Amygdala (tissue), 56 donors: Measurements from ENCODE around the gene RNF224.

Experiments
- DNase-seq, 56 donors: peaks; one replicate each; lab custom pipeline; 2025; lab: John Stamatoyannopoulos, UW

RNF224 gene

DNA sequence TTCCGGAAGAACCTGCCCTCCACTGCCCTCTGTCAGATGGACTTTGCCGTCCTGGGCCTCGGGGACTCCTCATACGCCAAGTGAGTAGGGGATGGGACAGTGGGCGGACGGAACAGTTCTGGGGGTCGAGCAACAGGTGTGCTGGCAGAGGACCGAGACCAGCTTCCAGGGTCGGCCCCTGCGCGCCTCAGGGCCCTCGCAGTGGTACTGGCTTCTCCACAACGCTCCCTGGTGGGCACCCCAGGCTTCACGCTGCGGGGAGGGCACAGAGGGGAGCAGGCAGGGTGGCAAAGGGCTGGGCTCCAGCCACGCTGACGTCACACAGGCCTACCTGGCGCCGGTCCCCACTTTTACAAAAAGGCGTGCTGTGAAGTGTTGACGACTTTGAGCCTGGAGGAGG lies 14.8 kb upstream of the RNF224 start:
- no peak for DNase-seq

DNA sequence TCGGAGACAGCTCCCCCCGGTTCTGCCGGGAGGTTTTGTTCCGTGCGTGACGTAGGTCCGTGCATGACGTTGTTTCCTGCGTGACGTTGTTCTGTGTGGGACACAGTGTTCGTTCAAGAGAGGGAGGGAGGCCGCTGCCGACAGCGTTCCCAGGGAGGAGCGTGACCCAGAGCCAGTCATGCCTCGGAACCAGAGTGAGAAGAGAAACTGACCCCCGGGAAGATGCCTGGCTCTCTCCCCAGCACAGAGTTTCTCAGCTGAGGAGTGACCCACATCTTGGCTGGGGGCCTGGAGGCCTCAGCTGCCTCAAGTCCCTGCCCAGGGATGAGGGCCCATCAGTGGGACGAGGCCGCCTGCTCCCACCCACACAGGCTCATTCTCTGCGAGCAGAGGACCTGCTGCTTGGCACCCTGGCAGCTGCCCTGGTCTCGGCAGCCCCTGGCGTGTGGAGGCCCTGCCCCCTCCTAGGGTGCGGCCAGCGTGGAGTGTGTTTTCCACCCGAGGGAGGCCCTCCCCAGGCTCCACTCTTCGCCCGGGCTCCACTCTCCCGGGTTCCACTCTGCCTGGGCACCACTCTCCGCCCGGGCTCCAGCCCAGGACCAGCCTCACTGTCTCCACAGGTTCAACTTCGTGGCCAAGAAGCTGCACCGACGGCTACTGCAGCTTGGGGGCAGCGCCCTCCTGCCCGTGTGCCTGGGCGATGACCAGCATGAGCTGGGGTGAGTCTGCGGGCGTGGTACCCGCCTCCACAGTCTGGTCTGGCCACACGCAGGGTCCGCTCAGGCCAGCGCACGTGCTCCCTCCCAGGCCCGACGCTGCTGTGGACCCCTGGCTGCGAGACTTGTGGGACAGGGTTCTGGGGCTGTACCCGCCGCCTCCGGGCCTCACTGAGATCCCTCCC lies 13.9 kb upstream of the RNF224 start:
- DNase-seq: peak in 14 of 56 donors; percentile 22 to 81 (median 48)

DNA sequence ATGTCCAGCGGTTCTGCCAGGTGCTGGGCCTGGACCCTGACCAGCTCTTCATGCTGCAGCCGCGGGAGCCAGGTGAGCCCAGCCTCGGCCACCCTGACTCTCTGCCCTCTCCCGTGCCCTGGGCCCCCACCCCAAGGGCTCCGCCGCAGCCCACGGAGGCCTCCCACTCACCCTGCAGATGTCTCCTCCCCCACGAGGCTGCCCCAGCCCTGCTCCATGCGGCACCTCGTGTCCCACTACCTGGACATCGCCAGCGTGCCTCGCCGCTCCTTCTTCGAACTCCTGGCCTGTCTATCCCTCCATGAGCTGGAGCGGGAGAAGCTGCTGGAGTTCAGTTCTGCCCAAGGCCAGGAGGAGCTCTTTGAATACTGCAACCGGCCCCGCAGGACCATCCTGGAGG lies 12.7 kb upstream of the RNF224 start:
- no peak for DNase-seq

DNA sequence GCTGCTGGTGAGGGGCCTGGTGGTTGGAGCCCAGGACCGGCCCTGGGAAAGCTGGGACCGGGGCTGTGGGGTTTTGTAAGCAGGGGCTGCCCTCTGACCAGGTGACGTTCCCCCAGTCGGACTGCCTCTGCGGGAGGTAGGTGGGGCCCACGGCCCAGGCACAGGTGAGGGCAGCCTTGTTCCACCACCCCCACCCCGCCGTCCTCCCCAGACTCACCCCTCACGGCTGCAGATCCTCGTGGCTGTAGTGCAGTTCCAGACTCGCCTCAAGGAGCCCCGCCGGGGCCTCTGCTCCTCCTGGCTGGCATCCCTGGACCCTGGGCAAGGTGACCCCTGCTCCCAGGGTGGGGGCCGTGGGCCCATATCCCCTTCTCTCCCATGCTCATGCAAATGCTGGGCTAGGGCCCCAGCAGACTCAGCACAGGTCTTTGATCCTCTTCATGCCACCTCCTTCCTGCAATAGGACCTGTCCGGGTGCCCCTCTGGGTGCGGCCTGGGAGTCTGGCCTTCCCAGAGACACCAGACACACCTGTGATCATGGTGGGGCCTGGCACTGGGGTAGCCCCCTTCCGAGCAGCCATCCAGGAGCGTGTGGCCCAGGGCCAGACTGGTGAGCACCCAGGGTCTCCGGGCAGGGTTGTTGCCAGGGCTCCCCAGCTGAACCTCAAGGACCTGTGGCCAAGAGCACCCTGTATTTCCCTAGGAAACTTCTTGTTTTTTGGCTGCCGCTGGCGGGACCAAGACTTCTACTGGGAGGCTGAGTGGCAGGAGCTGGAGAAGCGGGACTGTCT lies 11.9 kb upstream of the RNF224 start:
- no peak for DNase-seq

DNA sequence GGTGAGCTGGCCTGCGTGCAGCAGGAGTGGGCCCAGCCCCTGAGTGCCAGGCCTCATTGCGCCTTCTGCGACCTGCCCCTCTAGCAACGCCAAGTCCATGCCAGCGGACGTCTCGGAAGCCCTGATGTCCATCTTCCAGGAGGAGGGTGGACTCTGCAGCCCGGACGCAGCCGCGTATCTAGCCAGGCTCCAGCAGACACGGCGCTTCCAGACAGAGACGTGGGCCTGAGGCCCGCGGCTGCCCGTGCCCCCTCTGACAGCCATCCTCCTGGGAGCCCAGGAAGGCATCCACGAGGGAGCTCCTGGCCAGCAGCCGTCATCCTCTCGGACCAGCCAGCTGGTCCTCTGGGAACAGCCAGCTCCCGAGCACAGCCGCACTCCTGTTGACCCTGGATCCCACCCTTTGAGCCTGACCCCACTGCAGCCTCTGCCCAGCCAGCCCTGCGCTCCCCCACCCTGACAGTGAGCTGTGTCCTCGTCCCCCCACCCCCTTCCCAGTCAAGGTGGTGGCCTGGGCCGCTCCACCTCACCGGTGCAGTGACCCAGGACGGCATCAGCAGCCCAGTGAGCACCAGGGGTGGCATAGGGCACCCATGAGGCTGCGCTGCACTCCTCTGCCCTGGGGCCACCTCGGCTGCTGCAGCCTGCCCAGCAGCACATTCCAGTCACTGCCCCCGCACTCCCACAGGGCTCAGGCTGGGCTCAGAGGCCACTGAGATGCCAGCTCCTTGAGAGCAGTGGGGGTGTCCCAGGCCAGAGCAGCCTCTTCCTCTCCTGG lies 10.9 kb upstream of the RNF224 start:
- no peak for DNase-seq

DNA sequence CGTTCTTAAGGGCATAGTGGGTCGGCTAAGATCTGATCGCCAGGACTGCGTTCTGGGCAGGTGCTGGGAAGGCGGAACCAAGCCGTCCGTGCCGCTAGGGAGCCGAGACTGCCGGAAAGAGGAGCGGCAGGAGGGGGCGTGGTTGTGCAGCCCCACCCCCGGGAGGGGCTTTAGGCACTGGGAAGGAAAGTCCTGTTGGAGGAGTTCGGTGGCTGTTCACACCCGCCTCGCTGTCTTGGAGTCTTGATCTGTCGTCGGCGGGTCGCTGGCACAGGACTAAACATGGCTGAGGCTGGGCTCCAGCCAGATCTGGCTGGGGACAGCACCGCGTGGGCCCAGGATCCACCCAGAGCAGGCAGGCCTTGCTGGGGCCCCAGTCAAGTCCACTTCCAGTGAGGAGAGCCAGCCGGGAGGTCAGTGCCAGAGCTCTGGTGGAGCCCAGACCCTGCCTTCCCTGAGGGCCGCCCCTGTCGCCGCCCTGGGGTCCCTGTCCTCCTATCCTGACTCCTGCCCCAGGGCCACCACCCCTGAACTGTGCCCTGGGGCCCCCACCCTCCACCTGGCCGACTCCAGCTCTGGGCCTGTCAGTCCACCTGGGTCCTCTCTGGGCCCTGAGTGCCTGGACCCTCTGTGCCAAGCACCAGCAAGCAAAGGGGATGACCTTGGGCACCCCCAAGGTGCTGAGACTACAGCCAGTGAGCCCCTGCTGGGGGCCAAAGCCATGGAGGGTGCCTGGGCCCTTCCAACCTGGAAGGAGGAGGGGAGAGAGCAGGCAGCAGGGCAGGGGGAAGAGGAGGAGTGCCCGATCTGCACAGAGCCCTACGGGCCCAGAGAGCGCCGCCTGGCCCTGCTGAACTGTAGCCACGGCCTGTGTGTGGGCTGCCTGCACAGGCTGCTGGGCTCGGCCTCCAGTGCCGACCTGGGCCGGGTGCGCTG lies 9.8 kb upstream of the RNF224 start:
- DNase-seq: peak in 3 of 56 donors; percentile 16 to 27 (median 19)

DNA sequence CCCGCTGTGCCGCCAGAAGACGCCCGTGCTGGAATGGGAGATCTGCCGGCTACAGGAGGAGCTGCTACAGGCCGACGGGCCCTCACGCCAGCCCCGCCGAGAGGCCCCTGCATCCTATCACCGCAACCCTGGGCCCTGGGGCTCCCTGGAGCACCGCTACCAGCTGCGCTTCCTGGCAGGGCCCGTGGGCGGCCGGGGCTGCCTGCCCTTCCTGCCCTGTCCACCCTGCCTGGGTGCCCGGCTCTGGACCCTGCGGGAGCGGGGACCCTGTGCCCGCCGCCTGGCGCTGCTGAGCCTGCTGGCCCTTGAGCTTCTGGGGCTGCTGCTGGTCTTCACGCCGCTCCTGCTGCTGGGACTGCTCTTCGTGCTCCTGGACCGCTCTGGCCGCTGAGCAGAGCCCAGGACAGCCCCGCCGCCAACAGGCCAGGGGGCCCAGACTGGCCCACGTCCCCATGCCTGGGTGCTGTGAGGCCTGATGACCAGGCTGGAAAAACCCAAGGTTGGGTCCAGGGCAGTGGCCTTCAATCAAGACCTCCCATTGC lies 9.0 kb upstream of the RNF224 start:
- DNase-seq: no peak

DNA sequence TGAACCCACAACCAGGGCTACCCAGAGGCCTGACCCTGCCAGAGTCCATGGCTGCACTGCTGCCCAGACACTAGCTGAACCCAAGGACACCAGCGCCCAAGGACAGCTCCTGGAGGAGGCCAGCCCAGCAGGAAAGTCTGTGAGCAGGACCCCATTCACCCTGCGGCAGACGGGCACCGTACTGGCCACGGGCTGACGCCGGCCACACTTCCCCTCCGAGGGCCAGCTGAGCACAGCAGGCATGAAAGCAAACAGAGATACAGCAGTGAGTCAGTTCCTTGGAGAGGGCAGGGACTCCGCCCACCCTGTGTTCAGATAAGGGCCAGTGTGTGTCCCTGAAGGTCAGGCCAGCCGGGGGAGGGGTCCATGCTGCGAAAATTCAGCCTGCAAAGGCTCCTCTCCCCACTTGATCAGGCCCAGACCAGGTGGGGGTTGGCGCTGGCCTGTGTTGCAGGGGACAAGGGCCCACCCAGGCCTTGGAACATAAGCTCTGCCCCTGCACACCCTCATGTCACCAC lies 8.5 kb upstream of the RNF224 start:
- DNase-seq: no peak

DNA sequence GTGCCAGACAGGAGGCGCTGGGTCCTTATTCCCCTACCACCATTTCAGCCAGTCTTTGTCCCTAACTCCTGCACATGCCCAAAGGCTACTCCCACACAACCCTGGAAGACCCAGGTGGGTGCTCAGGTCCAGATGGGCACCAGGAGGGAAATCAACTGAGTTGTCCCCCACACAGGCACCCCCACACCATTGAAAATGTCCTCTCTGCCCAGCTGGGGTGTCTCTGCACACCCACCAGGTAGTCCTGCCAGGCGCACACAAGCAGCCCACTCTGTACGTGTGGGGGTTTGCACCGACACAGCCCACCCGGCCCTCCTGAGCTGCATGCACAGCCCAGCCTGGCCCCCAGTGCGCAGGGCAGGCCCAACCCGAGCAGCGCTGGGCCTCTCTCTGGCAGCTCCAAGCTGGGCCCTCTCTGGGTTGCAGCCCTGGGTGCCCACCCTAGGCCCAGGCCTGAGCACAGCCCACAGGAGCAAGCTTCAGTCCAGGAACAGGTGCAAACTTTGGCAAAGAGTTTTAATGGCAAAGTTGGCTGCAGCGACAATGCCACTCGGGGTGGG lies 7.5 kb upstream of the RNF224 start:
- no peak for DNase-seq

DNA sequence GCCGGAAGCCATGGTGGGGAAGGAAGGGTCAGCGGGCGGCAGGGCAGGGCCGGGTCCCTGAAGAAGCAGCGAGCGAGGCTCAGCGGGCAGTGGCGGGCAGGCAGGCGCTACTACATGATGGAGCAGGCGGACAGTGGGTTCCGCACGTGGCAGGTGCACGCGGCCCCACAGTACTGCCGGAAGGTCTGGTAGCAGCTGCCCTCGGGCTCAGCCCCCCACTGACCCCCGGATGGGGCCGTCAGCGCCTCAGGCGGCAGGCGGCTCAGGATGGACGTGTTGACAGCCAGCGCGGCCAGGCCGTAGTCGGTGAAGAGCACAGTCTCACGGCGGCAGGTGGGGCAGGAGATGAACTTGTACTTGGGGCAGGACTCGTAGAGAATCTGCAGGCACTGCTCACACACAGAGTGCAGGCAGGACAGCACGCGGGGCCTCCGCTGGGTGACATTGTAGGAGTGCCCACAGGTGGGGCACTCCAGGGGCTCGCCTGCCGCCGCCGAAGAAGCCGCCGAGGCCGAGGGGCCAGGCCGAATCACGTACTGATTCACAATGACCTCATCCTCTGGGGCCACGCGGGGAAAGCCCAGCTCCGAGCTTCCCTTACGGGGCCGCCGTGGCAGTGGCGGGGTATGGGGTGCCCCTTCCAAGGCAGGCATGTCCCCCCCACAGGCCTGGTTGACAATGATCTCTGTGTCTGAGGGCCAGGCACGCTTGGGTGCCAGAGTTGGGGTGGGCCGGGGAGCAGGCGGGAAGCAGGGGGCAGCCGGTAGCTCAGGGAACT lies 6.8 kb upstream of the RNF224 start:
- DNase-seq: no peak

DNA sequence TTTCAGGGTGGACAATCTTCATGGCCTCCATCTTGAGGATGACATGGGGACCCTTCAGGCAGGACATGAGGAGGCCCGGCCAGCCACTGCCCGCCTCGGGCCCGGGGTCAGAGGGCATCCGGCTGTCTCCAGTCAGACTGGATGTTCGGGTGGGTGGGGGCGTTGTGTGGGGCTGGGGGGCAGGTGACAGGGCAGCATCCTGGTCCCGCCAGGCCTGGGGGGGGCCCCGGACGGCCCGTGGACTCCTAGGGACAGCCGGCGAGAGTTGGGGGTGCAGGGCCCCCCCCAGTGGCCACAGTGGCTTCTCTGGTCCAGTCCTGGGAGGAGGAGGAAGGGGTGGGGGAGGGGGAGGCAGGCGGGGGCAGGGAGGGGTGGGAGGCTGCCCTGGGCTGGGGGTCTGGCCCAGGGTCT lies 6.2 kb upstream of the RNF224 start:
- DNase-seq: no peak

DNA sequence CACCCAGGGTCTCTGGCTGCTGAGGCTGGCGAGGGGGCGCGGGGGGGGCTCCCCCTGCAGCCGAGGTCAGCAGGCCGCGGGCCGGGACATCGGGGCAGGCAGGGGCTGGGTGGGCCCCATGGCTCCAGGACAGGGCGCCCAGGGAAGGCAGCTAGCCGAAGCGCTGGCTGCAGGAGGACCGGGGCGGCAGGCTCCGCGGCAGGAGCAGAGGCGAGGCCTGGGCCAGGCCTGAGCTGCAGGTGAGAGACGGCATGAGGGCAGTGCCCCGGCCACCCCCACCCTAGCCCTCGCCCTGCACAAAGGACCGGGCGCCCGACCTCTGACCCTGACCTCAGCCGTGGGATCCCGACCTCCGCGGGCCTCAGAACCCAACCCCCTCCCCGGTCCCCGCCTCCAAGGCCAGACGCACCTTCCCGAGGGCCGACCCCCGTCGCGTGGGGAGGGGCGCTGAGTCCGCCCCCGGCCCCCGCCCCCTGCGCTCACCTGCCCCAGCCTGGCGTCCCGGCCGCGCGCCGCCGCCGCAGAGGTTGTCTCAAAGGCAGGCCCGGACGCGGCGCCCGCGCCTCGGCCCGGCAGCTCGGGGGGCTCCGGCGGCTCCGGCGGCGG lies 5.7 kb upstream of the RNF224 start:
- no peak for DNase-seq

DNA sequence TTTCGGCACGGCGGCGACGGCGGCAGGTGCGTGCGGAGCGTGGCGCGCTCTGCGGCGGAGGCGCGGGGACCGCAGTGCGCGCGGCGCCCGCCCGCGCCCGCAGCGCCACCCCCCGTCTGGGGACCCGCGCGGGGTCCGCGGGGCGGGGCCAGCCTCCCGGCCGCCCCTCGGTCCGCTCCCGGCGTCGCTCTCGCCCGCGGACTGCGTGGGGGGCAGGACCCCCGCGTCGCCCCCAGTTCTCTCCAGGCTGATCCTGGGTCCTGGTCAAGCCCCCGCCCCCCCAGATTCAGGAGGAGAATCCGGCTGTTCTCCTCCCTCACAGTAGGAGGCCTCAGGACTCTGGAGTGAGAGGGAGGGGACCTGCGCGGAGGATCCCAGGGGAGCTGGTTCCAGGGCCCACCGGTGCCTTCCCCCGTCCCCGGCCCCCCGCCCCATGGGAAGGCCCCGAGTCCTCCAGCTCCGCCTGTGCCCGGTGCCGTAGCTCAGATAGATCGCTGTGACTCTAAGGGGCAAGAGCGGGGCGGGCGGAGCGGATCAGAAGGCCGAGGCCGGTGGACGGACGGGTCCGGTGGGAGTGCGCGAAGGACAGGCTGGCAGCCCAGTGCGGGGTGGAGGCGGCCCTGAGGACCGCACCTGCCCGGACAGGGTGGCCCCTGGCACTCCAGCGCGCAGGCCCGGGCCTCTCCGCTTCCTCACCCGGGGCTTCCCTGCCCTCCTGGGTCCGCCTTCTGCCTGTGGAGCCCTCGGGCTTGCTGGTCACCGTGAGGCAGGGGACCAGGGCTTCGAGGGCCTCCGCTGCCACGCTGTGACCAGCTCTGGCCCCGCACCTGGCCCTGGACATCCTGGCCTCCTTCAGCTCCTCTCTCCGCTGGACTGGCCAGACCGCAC lies 4.9 kb upstream of the RNF224 start, which contains the start of gene RNF208:
Gene RNF208, minus strand, starts transcription at position 51 of the 888 bp plus-strand sequence. CDS start 1,028 bp downstream, outside the sequence.
- DNase-seq: peak in 8 of 56 donors; percentile 24 to 62 (median 46)

DNA sequence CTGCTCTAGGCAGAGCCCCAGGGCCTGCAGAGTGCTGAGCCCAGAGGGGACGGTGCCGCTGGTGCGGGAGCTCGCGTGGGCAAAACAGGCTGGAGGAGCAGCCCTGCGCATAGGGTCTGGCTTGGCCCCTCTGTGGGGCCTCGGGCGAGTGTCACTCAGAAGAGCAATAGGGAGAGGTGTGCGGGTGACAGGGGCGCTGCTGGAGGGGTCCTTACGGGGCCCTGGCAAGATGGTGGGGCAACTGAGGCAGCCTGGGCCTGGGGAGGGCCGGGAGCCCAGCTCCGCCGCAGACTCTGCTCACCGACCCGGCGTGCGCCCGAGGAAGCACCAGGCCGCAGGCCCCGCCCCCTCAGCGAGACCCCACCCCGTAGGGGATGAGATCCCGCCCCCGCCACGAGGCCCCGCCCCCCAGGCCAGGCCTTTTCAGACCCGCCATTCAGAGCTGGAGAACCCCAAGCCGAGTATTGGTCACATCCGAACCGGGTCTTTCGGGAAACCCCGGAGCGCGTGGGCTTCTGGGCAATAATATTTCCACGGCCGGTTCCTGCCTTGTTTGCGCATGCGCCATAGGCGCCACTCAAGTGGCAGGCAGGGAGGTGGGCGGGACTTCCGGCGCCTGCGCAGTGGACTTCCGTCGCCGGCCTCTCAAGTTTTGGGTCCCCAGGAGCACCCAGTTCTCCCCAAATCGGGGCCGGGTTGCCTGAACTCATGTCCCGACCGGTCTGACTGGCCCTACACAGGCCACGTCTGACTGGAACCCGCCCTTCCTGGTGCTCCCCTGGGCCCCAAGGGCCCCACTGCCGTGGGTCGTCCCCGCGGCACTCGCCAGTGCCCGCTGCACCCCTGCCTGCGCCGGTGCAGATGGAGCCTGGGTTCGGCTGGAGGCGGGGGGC lies 4.0 kb upstream of the RNF224 start:
- peak; percentile 76 to 100 (median 96) for DNase-seq
